Gastroesophageal sphincter (tissue), 3 donors: Measurements from ENCODE around the gene MYEF2.

Experiments used
- CTCF ChIP-seq, 4 experiments: fragments of 200-600 bp in 2 of 4; fragments of 450-650 bp in 2 of 4; sonication (generic) in 1 of 4; IDR thresholded peaks; one replicate each; pipeline ENCODE4 v1.5.1; 2017 to 2019; ENCODE audit warnings: antibody characterized with exemption in 4 of 4, mild to moderate bottlenecking in 2 of 4, moderate library complexity in 2 of 4
- EP300 ChIP-seq: sonication (generic); formaldehyde crosslinking; IDR thresholded peaks from one replicate; pipeline ENCODE4 v1.6.1; 2017; ENCODE audit warnings: antibody characterized with exemption, mild to moderate bottlenecking
- POLR2A ChIP-seq, 2 donors: fragments of 450-650 bp; IDR thresholded peaks; one replicate each; pipeline ENCODE4 v1.6.1; 2017; ENCODE audit warnings: antibody characterized with exemption in 2 of 2, mild to moderate bottlenecking in 2 of 2, moderate library complexity in 1 of 2
- POLR2AphosphoS5 ChIP-seq: sonication (generic); formaldehyde crosslinking; IDR thresholded peaks from one replicate; pipeline ENCODE4 v1.6.1; 2017; ENCODE audit warnings: antibody characterized with exemption

- no peak for TF ChIP-seq POLR2AphosphoS5
- TF ChIP-seq CTCF (IDR thresholded peaks at IDR 0.05), result no peak
- no peak for TF ChIP-seq EP300
- no peak for TF ChIP-seq POLR2A (IDR thresholded peaks at IDR 0.05)
Measured at GRCh38 chr15:48170981-48171380, 7.1 kb downstream of the MYEF2 start.
